HEK293 (cell line): ENCODE measurements around the gene SCYL1.

Experiments used
- BCL11A ChIP-seq: fragments of 450-650 bp; formaldehyde crosslinking; IDR thresholded peaks from 2 replicates; pipeline ENCODE4 v1.5.1; 2016; ENCODE audit warnings: low read depth, missing biosample characterization, missing genetic modification characterization
- GFI1B ChIP-seq: fragments of 450-650 bp; formaldehyde crosslinking; IDR thresholded peaks from 2 replicates; pipeline ENCODE4 v1.5.1; 2016; ENCODE audit warnings: missing biosample characterization, missing genetic modification characterization
- GLI4 ChIP-seq: fragments of 450-650 bp; formaldehyde crosslinking; IDR thresholded peaks from 2 replicates; pipeline ENCODE4 v1.5.1; 2016; ENCODE audit warnings: missing biosample characterization, missing genetic modification characterization
- KLF10 ChIP-seq: fragments of 450-650 bp; IDR thresholded peaks from 2 replicates; pipeline ENCODE4 v1.5.1; 2018; ENCODE audit warnings: missing biosample characterization, mild to moderate bottlenecking, missing genetic modification characterization
- KLF7 ChIP-seq: fragments of 450-650 bp; formaldehyde crosslinking; IDR thresholded peaks from 2 replicates; pipeline ENCODE4 v1.5.1; 2016; ENCODE audit warnings: missing biosample characterization, missing genetic modification characterization, borderline replicate concordance
- TCF7L2 ChIP-seq: IDR thresholded peaks from 2 replicates; pipeline ENCODE4 v1.6.1; 2011; ENCODE audit warnings: low read depth, mild to moderate bottlenecking, inconsistent platforms, low read length, moderate library complexity, borderline replicate concordance
- ZNF138 ChIP-seq: fragments of 450-650 bp; formaldehyde crosslinking; IDR thresholded peaks from 2 replicates; pipeline ENCODE4 v1.5.1; 2016; ENCODE audit warnings: missing biosample characterization, missing genetic modification characterization, borderline replicate concordance
- ZNF146 ChIP-seq: fragments of 450-650 bp; formaldehyde crosslinking; IDR thresholded peaks from 2 replicates; pipeline ENCODE4 v1.5.1; 2016; ENCODE audit warnings: missing biosample characterization, missing genetic modification characterization
- ZNF157 ChIP-seq: fragments of 450-650 bp; formaldehyde crosslinking; IDR thresholded peaks from 2 replicates; pipeline ENCODE4 v1.5.1; 2016; ENCODE audit warnings: missing biosample characterization, missing genetic modification characterization
- ZNF16 ChIP-seq: fragments of 450-650 bp; formaldehyde crosslinking; IDR thresholded peaks from 2 replicates; pipeline ENCODE4 v1.5.1; 2016; ENCODE audit warnings: low read depth, missing biosample characterization, missing genetic modification characterization
- ZNF184 ChIP-seq: fragments of 450-650 bp; IDR thresholded peaks from 2 replicates; pipeline ENCODE4 v1.5.1; 2018; ENCODE audit warnings: missing biosample characterization, mild to moderate bottlenecking, missing genetic modification characterization
- ZNF19 ChIP-seq: fragments of 450-650 bp; formaldehyde crosslinking; IDR thresholded peaks from 2 replicates; pipeline ENCODE4; 2016; ENCODE audit warnings: missing biosample characterization, missing genetic modification characterization, low read depth
- ZNF239 ChIP-seq: fragments of 450-650 bp; formaldehyde crosslinking; IDR thresholded peaks from 2 replicates; pipeline ENCODE4 v1.5.1; 2016; ENCODE audit warnings: missing biosample characterization, missing genetic modification characterization
- ZNF366 ChIP-seq: fragments of 450-650 bp; formaldehyde crosslinking; conservative IDR thresholded peaks from 2 replicates; pipeline ENCODE4 v1.5.1; 2016; ENCODE audit warnings: missing biosample characterization, missing genetic modification characterization
- ZNF391 ChIP-seq: fragments of 450-650 bp; formaldehyde crosslinking; IDR thresholded peaks from 2 replicates; pipeline ENCODE4 v1.5.1; 2016; ENCODE audit warnings: low read depth, missing biosample characterization, missing genetic modification characterization, borderline replicate concordance
- ZNF394 ChIP-seq: fragments of 450-650 bp; formaldehyde crosslinking; IDR thresholded peaks from 2 replicates; pipeline ENCODE4 v1.5.1; 2016; ENCODE audit warnings: missing biosample characterization, missing genetic modification characterization, mild to moderate bottlenecking, moderate library complexity, borderline replicate concordance
- ZNF404 ChIP-seq: fragments of 450-650 bp; formaldehyde crosslinking; IDR thresholded peaks from 2 replicates; pipeline ENCODE4 v1.5.1; 2017; ENCODE audit warnings: missing biosample characterization, missing genetic modification characterization
- ZNF423 ChIP-seq: fragments of 450-650 bp; formaldehyde crosslinking; IDR thresholded peaks from 2 replicates; pipeline ENCODE4 v1.5.1; 2016; ENCODE audit warnings: missing biosample characterization, missing genetic modification characterization
- ZNF473 ChIP-seq: fragments of 450-650 bp; formaldehyde crosslinking; IDR thresholded peaks from 2 replicates; pipeline ENCODE4 v1.5.1; 2017; ENCODE audit warnings: missing biosample characterization, missing genetic modification characterization
- ZNF529 ChIP-seq: fragments of 450-650 bp; formaldehyde crosslinking; IDR thresholded peaks from 2 replicates; pipeline ENCODE4 v1.5.1; 2017; ENCODE audit warnings: missing genetic modification characterization, missing biosample characterization; ENCODE audit not compliant: insufficient replicate concordance
- ZNF530 ChIP-seq: fragments of 450-650 bp; formaldehyde crosslinking; IDR thresholded peaks from 2 replicates; pipeline ENCODE4 v1.5.1; 2016; ENCODE audit warnings: low read depth, missing biosample characterization, missing genetic modification characterization
- ZNF561 ChIP-seq: fragments of 450-650 bp; IDR thresholded peaks from 2 replicates; pipeline ENCODE4 v1.5.1; 2018; ENCODE audit warnings: missing biosample characterization, missing genetic modification characterization, borderline replicate concordance
- ZNF596 ChIP-seq: fragments of 450-650 bp; IDR thresholded peaks from 2 replicates; pipeline ENCODE4 v1.5.0; 2018; ENCODE audit warnings: missing biosample characterization, mild to moderate bottlenecking, missing genetic modification characterization, moderate library complexity
- ZNF624 ChIP-seq: fragments of 450-650 bp; formaldehyde crosslinking; IDR thresholded peaks from 2 replicates; pipeline ENCODE4 v1.5.1; 2017; ENCODE audit warnings: missing biosample characterization, missing genetic modification characterization
- ZNF626 ChIP-seq: fragments of 450-650 bp; sonication (Bioruptor Pico); formaldehyde crosslinking; IDR thresholded peaks from 2 replicates; pipeline ENCODE4 v1.5.1; 2018; ENCODE audit warnings: missing biosample characterization, missing genetic modification characterization, inconsistent platforms
- ZXDB ChIP-seq: fragments of 450-650 bp; formaldehyde crosslinking; IDR thresholded peaks from 2 replicates; pipeline ENCODE4 v1.5.1; 2016; ENCODE audit warnings: missing biosample characterization, missing genetic modification characterization
- TF ChIP-seq, protein P1 (sequence below): fragments of 450-650 bp; formaldehyde crosslinking; IDR thresholded peaks from 2 replicates; pipeline ENCODE4 v1.5.1; 2016; ENCODE audit warnings: missing biosample characterization, missing genetic modification characterization
- TF ChIP-seq, protein P2 (sequence below): fragments of 450-650 bp; formaldehyde crosslinking; IDR thresholded peaks from 2 replicates; pipeline ENCODE4 v1.5.0; 2017; ENCODE audit warnings: missing biosample characterization, missing genetic modification characterization, borderline replicate concordance
- TF ChIP-seq, protein P3 (sequence below): fragments of 450-650 bp; formaldehyde crosslinking; IDR thresholded peaks from 2 replicates; pipeline ENCODE4 v1.5.1; 2017; ENCODE audit warnings: missing biosample characterization, missing genetic modification characterization
- TF ChIP-seq, protein P4 (sequence below): fragments of 450-650 bp; formaldehyde crosslinking; IDR thresholded peaks from 2 replicates; pipeline ENCODE4 v1.5.1; 2016; ENCODE audit warnings: missing biosample characterization, missing genetic modification characterization
- TF ChIP-seq, protein P5 (sequence below): fragments of 450-650 bp; formaldehyde crosslinking; conservative IDR thresholded peaks from 2 replicates; pipeline ENCODE4 v1.5.1; 2016; ENCODE audit warnings: low read depth, missing biosample characterization, missing genetic modification characterization

The SCYL1 gene

DNA sequence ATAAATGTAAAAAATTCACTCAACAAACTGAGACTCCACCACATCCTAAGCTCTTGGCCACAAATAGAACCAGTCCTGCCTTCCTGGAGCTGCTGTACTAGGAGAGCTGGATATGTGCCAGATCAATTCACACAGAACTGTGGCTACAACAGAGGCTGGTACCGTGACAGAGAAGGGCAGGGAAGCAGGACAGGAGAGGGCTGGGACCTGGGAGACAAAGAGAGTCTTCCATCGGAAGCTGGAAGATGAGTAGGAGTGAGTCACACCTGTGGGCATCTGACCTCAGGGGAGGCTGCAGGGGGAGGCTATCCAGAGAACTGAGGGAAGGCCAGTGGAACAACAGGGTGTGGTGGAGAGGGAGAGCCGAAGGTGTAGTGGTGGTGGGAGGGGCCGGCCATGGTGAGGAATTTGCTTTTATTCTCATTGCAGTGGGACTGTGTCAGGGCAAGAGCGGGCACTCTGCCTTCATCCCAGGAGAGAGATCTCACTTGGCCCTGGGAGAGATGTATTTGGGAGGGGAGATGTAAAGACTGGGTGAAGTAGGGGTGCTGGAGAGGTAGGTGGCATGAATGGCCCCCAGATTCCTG, 35.2 kb downstream of the SCYL1 start (continued):
- TF ChIP-seq ZNF596 (tag by site-specific recombination) = no peak
- TF ChIP-seq KLF7 (tag by site-specific recombination) = no peak
- TF ChIP-seq ZNF138 = no peak
- TF ChIP-seq, protein P1, sequence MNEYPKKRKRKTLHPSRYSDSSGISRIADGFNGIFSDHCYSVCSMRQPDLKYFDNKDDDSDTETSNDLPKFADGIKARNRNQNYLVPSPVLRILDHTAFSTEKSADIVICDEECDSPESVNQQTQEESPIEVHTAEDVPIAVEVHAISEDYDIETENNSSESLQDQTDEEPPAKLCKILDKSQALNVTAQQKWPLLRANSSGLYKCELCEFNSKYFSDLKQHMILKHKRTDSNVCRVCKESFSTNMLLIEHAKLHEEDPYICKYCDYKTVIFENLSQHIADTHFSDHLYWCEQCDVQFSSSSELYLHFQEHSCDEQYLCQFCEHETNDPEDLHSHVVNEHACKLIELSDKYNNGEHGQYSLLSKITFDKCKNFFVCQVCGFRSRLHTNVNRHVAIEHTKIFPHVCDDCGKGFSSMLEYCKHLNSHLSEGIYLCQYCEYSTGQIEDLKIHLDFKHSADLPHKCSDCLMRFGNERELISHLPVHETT (tag by site-specific recombination) = no peak
- TF ChIP-seq, protein P2, sequence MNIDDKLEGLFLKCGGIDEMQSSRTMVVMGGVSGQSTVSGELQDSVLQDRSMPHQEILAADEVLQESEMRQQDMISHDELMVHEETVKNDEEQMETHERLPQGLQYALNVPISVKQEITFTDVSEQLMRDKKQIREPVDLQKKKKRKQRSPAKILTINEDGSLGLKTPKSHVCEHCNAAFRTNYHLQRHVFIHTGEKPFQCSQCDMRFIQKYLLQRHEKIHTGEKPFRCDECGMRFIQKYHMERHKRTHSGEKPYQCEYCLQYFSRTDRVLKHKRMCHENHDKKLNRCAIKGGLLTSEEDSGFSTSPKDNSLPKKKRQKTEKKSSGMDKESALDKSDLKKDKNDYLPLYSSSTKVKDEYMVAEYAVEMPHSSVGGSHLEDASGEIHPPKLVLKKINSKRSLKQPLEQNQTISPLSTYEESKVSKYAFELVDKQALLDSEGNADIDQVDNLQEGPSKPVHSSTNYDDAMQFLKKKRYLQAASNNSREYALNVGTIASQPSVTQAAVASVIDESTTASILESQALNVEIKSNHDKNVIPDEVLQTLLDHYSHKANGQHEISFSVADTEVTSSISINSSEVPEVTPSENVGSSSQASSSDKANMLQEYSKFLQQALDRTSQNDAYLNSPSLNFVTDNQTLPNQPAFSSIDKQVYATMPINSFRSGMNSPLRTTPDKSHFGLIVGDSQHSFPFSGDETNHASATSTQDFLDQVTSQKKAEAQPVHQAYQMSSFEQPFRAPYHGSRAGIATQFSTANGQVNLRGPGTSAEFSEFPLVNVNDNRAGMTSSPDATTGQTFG (tag by site-specific recombination) = no peak
- TF ChIP-seq ZNF146 (tag by site-specific recombination) = no peak
- TF ChIP-seq ZNF16 (tag by site-specific recombination) = no peak
- TF ChIP-seq, protein P3, sequence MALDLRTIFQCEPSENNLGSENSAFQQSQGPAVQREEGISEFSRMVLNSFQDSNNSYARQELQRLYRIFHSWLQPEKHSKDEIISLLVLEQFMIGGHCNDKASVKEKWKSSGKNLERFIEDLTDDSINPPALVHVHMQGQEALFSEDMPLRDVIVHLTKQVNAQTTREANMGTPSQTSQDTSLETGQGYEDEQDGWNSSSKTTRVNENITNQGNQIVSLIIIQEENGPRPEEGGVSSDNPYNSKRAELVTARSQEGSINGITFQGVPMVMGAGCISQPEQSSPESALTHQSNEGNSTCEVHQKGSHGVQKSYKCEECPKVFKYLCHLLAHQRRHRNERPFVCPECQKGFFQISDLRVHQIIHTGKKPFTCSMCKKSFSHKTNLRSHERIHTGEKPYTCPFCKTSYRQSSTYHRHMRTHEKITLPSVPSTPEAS (tag by site-specific recombination) = no peak
- TF ChIP-seq ZNF626 (tag by site-specific recombination) = no peak
- peak; percentile 73 for TF ChIP-seq ZNF366 (tag by site-specific recombination)
- TF ChIP-seq ZNF157 = no peak
- no peak for TF ChIP-seq ZNF530 (tag by site-specific recombination)
- no peak for TF ChIP-seq ZNF184
- TF ChIP-seq KLF10 = no peak
- TF ChIP-seq TCF7L2 = no peak
- TF ChIP-seq ZNF473 = no peak
- TF ChIP-seq ZNF624 (tag by site-specific recombination) = no peak
- no peak for TF ChIP-seq ZNF19
- no peak for TF ChIP-seq ZNF394 (tag by site-specific recombination)
- TF ChIP-seq ZNF561 (tag by site-specific recombination) = no peak
- TF ChIP-seq, protein P4, sequence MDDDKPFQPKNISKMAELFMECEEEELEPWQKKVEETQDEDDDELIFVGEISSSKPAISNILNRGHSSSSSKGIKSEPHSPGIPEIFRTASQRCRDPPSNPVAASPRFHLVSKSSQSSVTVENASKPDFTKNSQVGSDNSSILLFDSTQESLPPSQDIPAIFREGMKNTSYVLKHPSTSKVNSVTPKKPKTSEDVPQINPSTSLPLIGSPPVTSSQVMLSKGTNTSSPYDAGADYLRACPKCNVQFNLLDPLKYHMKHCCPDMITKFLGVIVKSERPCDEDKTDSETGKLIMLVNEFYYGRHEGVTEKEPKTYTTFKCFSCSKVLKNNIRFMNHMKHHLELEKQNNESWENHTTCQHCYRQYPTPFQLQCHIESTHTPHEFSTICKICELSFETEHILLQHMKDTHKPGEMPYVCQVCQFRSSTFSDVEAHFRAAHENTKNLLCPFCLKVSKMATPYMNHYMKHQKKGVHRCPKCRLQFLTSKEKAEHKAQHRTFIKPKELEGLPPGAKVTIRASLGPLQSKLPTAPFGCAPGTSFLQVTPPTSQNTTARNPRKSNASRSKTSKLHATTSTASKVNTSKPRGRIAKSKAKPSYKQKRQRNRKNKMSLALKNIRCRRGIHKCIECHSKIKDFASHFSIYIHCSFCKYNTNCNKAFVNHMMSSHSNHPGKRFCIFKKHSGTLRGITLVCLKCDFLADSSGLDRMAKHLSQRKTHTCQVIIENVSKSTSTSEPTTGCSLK (tag by site-specific recombination) = no peak
- TF ChIP-seq ZNF529 (tag by site-specific recombination) = no peak
- no peak for TF ChIP-seq GLI4 (tag by site-specific recombination)
- TF ChIP-seq GFI1B (tag by site-specific recombination) = no peak
- no peak for TF ChIP-seq ZNF391 (tag by site-specific recombination)
- TF ChIP-seq ZNF423 (tag by site-specific recombination) = no peak
- TF ChIP-seq ZXDB (tag by site-specific recombination) = no peak
- no peak for TF ChIP-seq ZNF239 (tag by site-specific recombination)
- TF ChIP-seq BCL11A (tag by site-specific recombination) = no peak
- TF ChIP-seq, protein P5, sequence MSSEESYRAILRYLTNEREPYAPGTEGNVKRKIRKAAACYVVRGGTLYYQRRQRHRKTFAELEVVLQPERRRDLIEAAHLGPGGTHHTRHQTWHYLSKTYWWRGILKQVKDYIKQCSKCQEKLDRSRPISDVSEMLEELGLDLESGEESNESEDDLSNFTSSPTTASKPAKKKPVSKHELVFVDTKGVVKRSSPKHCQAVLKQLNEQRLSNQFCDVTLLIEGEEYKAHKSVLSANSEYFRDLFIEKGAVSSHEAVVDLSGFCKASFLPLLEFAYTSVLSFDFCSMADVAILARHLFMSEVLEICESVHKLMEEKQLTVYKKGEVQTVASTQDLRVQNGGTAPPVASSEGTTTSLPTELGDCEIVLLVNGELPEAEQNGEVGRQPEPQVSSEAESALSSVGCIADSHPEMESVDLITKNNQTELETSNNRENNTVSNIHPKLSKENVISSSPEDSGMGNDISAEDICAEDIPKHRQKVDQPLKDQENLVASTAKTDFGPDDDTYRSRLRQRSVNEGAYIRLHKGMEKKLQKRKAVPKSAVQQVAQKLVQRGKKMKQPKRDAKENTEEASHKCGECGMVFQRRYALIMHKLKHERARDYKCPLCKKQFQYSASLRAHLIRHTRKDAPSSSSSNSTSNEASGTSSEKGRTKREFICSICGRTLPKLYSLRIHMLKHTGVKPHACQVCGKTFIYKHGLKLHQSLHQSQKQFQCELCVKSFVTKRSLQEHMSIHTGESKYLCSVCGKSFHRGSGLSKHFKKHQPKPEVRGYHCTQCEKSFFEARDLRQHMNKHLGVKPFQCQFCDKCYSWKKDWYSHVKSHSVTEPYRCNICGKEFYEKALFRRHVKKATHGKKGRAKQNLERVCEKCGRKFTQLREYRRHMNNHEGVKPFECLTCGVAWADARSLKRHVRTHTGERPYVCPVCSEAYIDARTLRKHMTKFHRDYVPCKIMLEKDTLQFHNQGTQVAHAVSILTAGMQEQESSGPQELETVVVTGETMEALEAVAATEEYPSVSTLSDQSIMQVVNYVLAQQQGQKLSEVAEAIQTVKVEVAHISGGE (tag by site-specific recombination) = no peak
- TF ChIP-seq ZNF404 (tag by site-specific recombination) = no peak
